ENCODE results near the gene B3GALT6.

GRCh38 chr1:1183833-1184775, 47.9 kb upstream of the B3GALT6 start:
- no peak for TF ChIP-seq EZH2 (IDR thresholded peaks at IDR 0.05; ENCODE audit: insufficient read depth, poor library complexity, severe bottlenecking)
- TF ChIP-seq EZH2phosphoT487 (IDR thresholded peaks at IDR 0.05; ENCODE audit: insufficient read depth, low read depth) = no peak
